PC-9 (cell line): ENCODE data around the gene KIDINS220.

Experiments
- CTCF ChIP-seq: fragments of 200-600 bp; sonication (generic); conservative IDR thresholded peaks from 2 replicates; pipeline ENCODE4 v1.6.1; 2017; ENCODE audit warnings: mixed run types, antibody characterized with exemption, mild to moderate bottlenecking, moderate library complexity
- EZH2 ChIP-seq: fragments of 200-600 bp; sonication (generic); IDR thresholded peaks from 2 replicates; pipeline ENCODE4 v1.8.0; 2017; ENCODE audit warnings: antibody characterized with exemption, low read depth

GRCh38 chr2:8827729-8828128 is 9.7 kb downstream of the KIDINS220 start:
- TF ChIP-seq CTCF (no peak), EZH2 (no peak)
